H9 (cell line): Measurements from ENCODE around the gene COL18A1. TPM values are rescaled to one million over a fixed set of nuclear protein-coding genes. Genes with fewer than 3 reads are reported as not detected.
A peak's percentile ranks its signal among the peaks of the same experiment; 100 is the strongest.

Source experiments
- DNase-seq: peaks from one replicate; pipeline ENCODE4 v3.0.0-alpha.2; 2017
- H2AFZ ChIP-seq: one replicate; pipeline ENCODE4 v1.6.1; 2013; ENCODE audit warnings: mild to moderate bottlenecking, low read length, control low read depth, moderate library complexity
- H2AK5ac ChIP-seq: 2 replicates; pipeline ENCODE4 v1.6.1; 2013; ENCODE audit warnings: low read length, control low read depth, mixed read lengths; ENCODE audit not compliant: insufficient read length
- H2BK120ac ChIP-seq: one replicate; pipeline ENCODE4 v1.6.1; 2013; ENCODE audit warnings: low read depth, mild to moderate bottlenecking, low read length, control low read depth, inconsistent platforms; ENCODE audit not compliant: poor library complexity, severe bottlenecking
- H2BK12ac ChIP-seq: 2 replicates; pipeline ENCODE4 v1.6.1; 2013; ENCODE audit warnings: low read length, control low read depth, mixed read lengths, low read depth; ENCODE audit not compliant: insufficient read length
- H2BK15ac ChIP-seq: 2 replicates; pipeline ENCODE4 v1.6.1; 2013; ENCODE audit warnings: low read depth, low read length, control low read depth
- H2BK20ac ChIP-seq: one replicate; pipeline ENCODE4 v1.6.1; 2013; ENCODE audit warnings: low read depth, mild to moderate bottlenecking, low read length, control low read depth, inconsistent platforms; ENCODE audit not compliant: poor library complexity, severe bottlenecking
- H2BK5ac ChIP-seq: 2 replicates; pipeline ENCODE4 v1.6.1; 2013; ENCODE audit warnings: low read length, control low read depth, mixed read lengths; ENCODE audit not compliant: insufficient read length
- H3K14ac ChIP-seq: 2 replicates; pipeline ENCODE4 v1.6.1; 2013; ENCODE audit warnings: low read length, control low read depth; ENCODE audit not compliant: insufficient read depth
- H3K18ac ChIP-seq: 2 replicates; pipeline ENCODE4 v1.6.1; 2013; ENCODE audit warnings: low read depth, mild to moderate bottlenecking, mixed read lengths, low read length, control low read depth; ENCODE audit not compliant: insufficient read length
- H3K23ac ChIP-seq: 2 replicates; pipeline ENCODE4 v1.6.1; 2013; ENCODE audit warnings: low read length, control low read depth, mixed read lengths, low read depth; ENCODE audit not compliant: insufficient read length
- H3K23me2 ChIP-seq: 2 replicates; pipeline ENCODE4 v1.6.1; 2013; ENCODE audit warnings: low read depth, mild to moderate bottlenecking, mixed read lengths, low read length, control low read depth; ENCODE audit not compliant: insufficient read length, poor library complexity, severe bottlenecking
- H3K27ac ChIP-seq: 2 replicates; pipeline ENCODE4 v1.5.1; 2013; ENCODE audit warnings: low read length, control low read depth, mixed read lengths, low read depth; ENCODE audit not compliant: insufficient read length
- H3K27me3 ChIP-seq: 2 replicates; pipeline ENCODE4 v1.6.1; 2013; ENCODE audit warnings: low read length, control low read depth, inconsistent platforms; ENCODE audit not compliant: insufficient read depth
- H3K4ac ChIP-seq: 2 replicates; pipeline ENCODE4 v1.6.1; 2013; ENCODE audit warnings: low read depth, mild to moderate bottlenecking, control low read depth, inconsistent platforms, low read length, moderate library complexity
- H3K4me1 ChIP-seq: 2 replicates; pipeline ENCODE4 v1.6.1; 2013; ENCODE audit warnings: low read length, control low read depth, inconsistent platforms; ENCODE audit not compliant: insufficient read depth
- H3K4me2 ChIP-seq: 2 replicates; pipeline ENCODE4 v1.6.1; 2013; ENCODE audit warnings: low read length, control low read depth, mixed read lengths; ENCODE audit not compliant: insufficient read length, insufficient read depth
- H3K56ac ChIP-seq: 2 replicates; pipeline ENCODE4 v1.6.1; 2013; ENCODE audit warnings: low read depth, mild to moderate bottlenecking, mixed read lengths, low read length, control low read depth; ENCODE audit not compliant: insufficient read length
- H3K79me1 ChIP-seq: 2 replicates; pipeline ENCODE4 v1.6.1; 2013; ENCODE audit warnings: low read depth, mild to moderate bottlenecking, moderate library complexity, low read length, control low read depth, inconsistent platforms; ENCODE audit not compliant: insufficient read depth, poor library complexity, severe bottlenecking
- H3K79me2 ChIP-seq: 2 replicates; pipeline ENCODE4 v1.6.1; 2013; ENCODE audit warnings: low read length, control low read depth, inconsistent platforms; ENCODE audit not compliant: insufficient read depth
- H3K9ac ChIP-seq: 2 replicates; pipeline ENCODE4 v1.6.1; 2013; ENCODE audit warnings: low read length, control low read depth, mixed read lengths; ENCODE audit not compliant: insufficient read length; ENCODE audit errors: extremely low read depth
- H3K9me3 ChIP-seq: one replicate; pipeline ENCODE4 v1.6.1; 2013; ENCODE audit warnings: low read depth, low read length, inconsistent platforms; ENCODE audit not compliant: control insufficient read depth
- H3T11ph ChIP-seq: one replicate; pipeline ENCODE4 v1.6.1; 2013; ENCODE audit warnings: mild to moderate bottlenecking, low read length, control low read depth, inconsistent platforms
- H4K20me1 ChIP-seq: one replicate; pipeline ENCODE4 v1.6.1; 2013; ENCODE audit not compliant: control insufficient read depth, insufficient read length, insufficient read depth
- H4K5ac ChIP-seq: 2 replicates; pipeline ENCODE4 v1.6.1; 2013; ENCODE audit warnings: low read depth, mild to moderate bottlenecking, mixed read lengths, low read length, control low read depth; ENCODE audit not compliant: insufficient read length
- H4K8ac ChIP-seq: replicated peaks from 2 replicates; pipeline ENCODE4 v1.6.1; 2013; ENCODE audit warnings: low read length, control low read depth, mixed read lengths, low read depth; ENCODE audit not compliant: insufficient read length
- H4K91ac ChIP-seq: 2 replicates; pipeline ENCODE4 v1.6.1; 2013; ENCODE audit warnings: low read depth, mild to moderate bottlenecking, moderate library complexity, mixed read lengths, low read length, control low read depth; ENCODE audit not compliant: insufficient read length
- H3K27ac Mint-ChIP-seq, 3 experiments: 2 replicates in 2 of 3; 3 replicates in 1 of 3; pipeline ENCODE4 v1.8.0; 2020 to 2021; ENCODE audit warnings: mixed read lengths in 3 of 3, mild to moderate bottlenecking in 1 of 3, moderate library complexity in 1 of 3
- H3K27me3 Mint-ChIP-seq: 2 replicates; pipeline ENCODE4 v1.8.0; 2021; ENCODE audit warnings: low read depth, mild to moderate bottlenecking, moderate library complexity, mixed read lengths
- H3K36me3 Mint-ChIP-seq, 3 experiments: 2 replicates in 2 of 3; 3 replicates in 1 of 3; pipeline ENCODE4 v1.8.0; 2020 to 2021; ENCODE audit warnings: low read depth in 3 of 3, mixed read lengths in 3 of 3; ENCODE audit not compliant: insufficient read depth in 1 of 3
- H3K4me1 Mint-ChIP-seq, 2 experiments: 2 replicates each; pipeline ENCODE4 v1.8.0; 2020; ENCODE audit warnings: mixed read lengths in 2 of 2
- H3K4me3 Mint-ChIP-seq, 2 experiments: 2 replicates in 1 of 2; 3 replicates in 1 of 2; pipeline ENCODE4 v1.8.0; 2020 to 2021; ENCODE audit warnings: mild to moderate bottlenecking in 2 of 2, mixed read lengths in 2 of 2, moderate library complexity in 1 of 2
- H3K9me3 Mint-ChIP-seq, 2 experiments: 2 replicates in 1 of 2; 3 replicates in 1 of 2; pipeline ENCODE4 v1.8.0; 2020; ENCODE audit warnings: mild to moderate bottlenecking in 2 of 2, mixed read lengths in 2 of 2, moderate library complexity in 1 of 2
- CTCF ChIP-seq: fragments of 200-600 bp; sonication (generic); conservative IDR thresholded peaks from 3 replicates; pipeline ENCODE4 v1.8.0; 2021; ENCODE audit warnings: antibody characterized with exemption, mild to moderate bottlenecking
- WGBS: extraction: QIAGEN DNeasy Blood & Tissue Kit; methylation state at CpG from one replicate; pipeline ENCODE4 v1.1.7; 2013; ENCODE audit warnings: missing lambda C conversion rate, low lambda C conversion rate, mixed read lengths; ENCODE audit not compliant: insufficient read length; ENCODE audit errors: extremely low coverage; 5-methylcytosine and 5-hydroxymethylcytosine counted together
- total RNA-seq: library from RNA; stranded (reverse); gene quantifications from 2 replicates; pipeline ENCODE4 v1.2.1, GENCODE V29; 2021

COL18A1 gene
- total RNA-seq, 1 experiment from 2014 or later, result 232 TPM

- H3K9me3 ChIP-seq, result no peaks in the 10 kb centered on the region
- peaks cover 2% of the 10 kb centered on the region for H4K20me1 ChIP-seq
- H3K27ac ChIP-seq, result no peak overlapping the region
- H3K4ac ChIP-seq, result no peak overlapping the region
- H3K18ac ChIP-seq, result no peak overlapping the region
- no peak overlapping the region for H2BK15ac ChIP-seq
- H2BK20ac ChIP-seq, result no peak overlapping the region
- H3K56ac ChIP-seq, result no peak overlapping the region
- DNase-seq, result no peak
- H3K4me1 ChIP-seq, result peaks cover 15% of the 10 kb centered on the region; the same call in 1 of the 2 replicates
- H2AFZ ChIP-seq, result no peak overlapping the region
- Mint-ChIP-seq H3K27me3 (peaks cover 12% of the 10 kb centered on the region), H3K36me3 (peaks cover 0 to 24% (median 0%) of the 10 kb centered on the region in 3 experiments; a peak in 4 of 7 replicates), H3K4me1 (peaks cover 62 to 68% of the 10 kb centered on the region in 2 experiments), H3K27ac (peak overlapping the region; percentile 80 to 98 (median 84); a peak in 6 of 7 replicates), H3K9me3 (no peaks in the 10 kb centered on the region; a peak in 1 of 5 replicates), H3K4me3 (peak overlapping the region; percentile 78 to 86)
- H3K14ac ChIP-seq, result peak overlapping the region; percentile 40; the same call in 1 of the 2 replicates
- peak; percentile 34 for TF ChIP-seq CTCF
- no peak overlapping the region for H2BK120ac ChIP-seq
- H3K9ac ChIP-seq, result no peak overlapping the region
- no peak overlapping the region for H4K8ac ChIP-seq
- no peak overlapping the region for H4K91ac ChIP-seq
- no peak overlapping the region for H3T11ph ChIP-seq
- H3K79me1 ChIP-seq, result no peaks in the 10 kb centered on the region
- no peaks in the 10 kb centered on the region for H3K27me3 ChIP-seq
- WGBS, result no CpG with 5 or more reads among the region's 10 CpGs
- H2BK5ac ChIP-seq, result no peak overlapping the region
- H2AK5ac ChIP-seq, result no peak overlapping the region
- peak overlapping the region; percentile 77 for H3K4me2 ChIP-seq
- H3K23me2 ChIP-seq, result peaks cover 10% of the 10 kb centered on the region
- H2BK12ac ChIP-seq, result peak overlapping the region; percentile 35
- no peak overlapping the region for H3K23ac ChIP-seq
- H3K79me2 ChIP-seq, result peaks cover 48% of the 10 kb centered on the region; the same call in 1 of the 2 replicates
- no peak overlapping the region for H4K5ac ChIP-seq
Measured at GRCh38 chr21:45407629-45408247, 2.8 kb downstream of the COL18A1 start.
